Stimulated activated naive CD8-positive, alpha-beta T cell treated with anti-CD3 and anti-CD28 coated beads, Interleukin-15, amount 100 ng/mL, for 72 hours (primary cell): ENCODE results near the gene ERAL1.
A peak's percentile ranks its signal among the peaks of the same experiment; 100 is the strongest.
"Not testable (repeated sequence)": the region's sequence is repeated elsewhere in the genome, so short reads cannot be mapped to it uniquely, and the experiment has no call there.

Source experiments
- ATAC-seq: fragments of 150-1000 bp; cut with Tn5 transposase; 2 replicates; pipeline ENCODE4 v1.10.0; 2021; ENCODE audit warnings: mild to moderate bottlenecking, moderate library complexity
- DNase-seq, 2 donors: peaks; one replicate each; pipeline ENCODE4 v3.0.0; 2021 to 2022
- H3K27ac Mint-ChIP-seq, 2 donors: one replicate each; pipeline ENCODE4 v1.8.0; 2022; ENCODE audit warnings: mild to moderate bottlenecking in 2 of 2, mixed read lengths in 2 of 2, moderate library complexity in 2 of 2
- H3K27me3 Mint-ChIP-seq: one replicate; pipeline ENCODE4 v1.8.0; 2022; ENCODE audit warnings: mixed read lengths
- H3K4me1 Mint-ChIP-seq: one replicate; pipeline ENCODE4 v1.8.0; 2022; ENCODE audit warnings: mild to moderate bottlenecking, mixed read lengths
- H3K4me3 Mint-ChIP-seq, 2 donors: one replicate each; pipeline ENCODE4 v1.8.0; 2022; ENCODE audit warnings: mild to moderate bottlenecking in 2 of 2, mixed read lengths in 2 of 2, moderate library complexity in 1 of 2
- H3K9me3 Mint-ChIP-seq, 2 donors: one replicate each; pipeline ENCODE4 v1.8.0; 2022; ENCODE audit warnings: mixed read lengths in 2 of 2

ERAL1 gene

GRCh38 chr17:28854457-28855335 lies at the start of gene ERAL1:
Gene ERAL1, plus strand, starts transcription at chr17:28855016. Its CDS starts 19 bp downstream, at chr17:28855035.
- Mint-ChIP-seq H3K27me3 (no peaks in the 10 kb centered on the region), H3K9me3 (no peaks in the 10 kb centered on the region), H3K27ac (peak within 1 kb of the TSS; percentile 89 to 95), H3K4me1 (peaks cover 48% of the 10 kb centered on the region), H3K4me3 (peak within 1 kb of the TSS; percentile 86 to 91)
- ATAC-seq (peak; percentile 99), DNase-seq (peak; percentile 76 to 84)

DNA sequence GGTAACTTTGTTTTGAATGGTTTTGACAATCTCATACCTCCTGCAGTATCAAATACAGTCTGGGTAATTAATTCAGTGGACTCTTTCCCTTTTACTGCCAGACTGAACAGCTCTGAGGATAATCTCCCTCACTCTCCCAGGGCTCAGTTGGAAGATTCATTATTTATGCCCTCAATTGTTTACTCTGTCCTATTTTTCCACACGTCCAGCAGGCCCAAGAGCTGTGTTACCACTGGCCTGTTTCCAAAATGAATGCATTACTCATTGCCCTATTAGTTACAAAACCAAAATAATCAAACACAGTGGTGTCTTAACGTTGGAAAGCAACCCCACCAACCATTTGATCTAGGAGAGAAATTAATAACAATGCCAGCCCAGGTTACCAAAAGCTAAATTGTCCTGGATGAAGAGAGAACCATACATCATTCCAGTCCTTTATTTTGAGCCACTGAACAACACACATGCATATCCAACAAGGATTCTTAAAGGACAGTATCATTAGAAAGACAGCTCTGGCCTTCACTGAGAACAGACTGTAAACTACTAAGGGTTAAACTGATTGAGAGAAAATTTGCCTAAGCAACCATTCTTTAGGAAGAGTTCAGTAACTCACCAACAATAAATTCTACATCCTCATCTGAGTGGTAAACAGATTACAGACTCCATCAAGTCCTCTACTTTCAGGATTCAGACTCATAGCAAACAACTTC lies 46.7 kb upstream of the ERAL1 start:
- Mint-ChIP-seq H3K27ac (peak overlapping the region in 1 of 2 donors; percentile 40), H3K9me3 (no peaks in the 10 kb centered on the region), H3K4me1 (peaks cover 44% of the 10 kb centered on the region), H3K4me3 (no peak overlapping the region), H3K27me3 (no peaks in the 10 kb centered on the region)
- DNase-seq: no peak
- no peak for ATAC-seq

- Mint-ChIP-seq H3K27me3 (no peaks in the 10 kb centered on the region), H3K4me3 (peak overlapping the region; percentile 88 to 89), H3K4me1 (peaks cover 49% of the 10 kb centered on the region), H3K9me3 (no peaks in the 10 kb centered on the region), H3K27ac (no peak overlapping the region)
- peak; percentile 55 for ATAC-seq
- no peak for DNase-seq
These were observed 44.4 kb upstream of the ERAL1 start for GRCh38 chr17:28810437-28810836.

- H3K9me3 Mint-ChIP-seq: no peaks in the 10 kb centered on the region
- no peaks in the 10 kb centered on the region for H3K27me3 Mint-ChIP-seq
- ATAC-seq (no peak), DNase-seq (peak in 1 of 2 donors; percentile 1)
- peak overlapping the region; percentile 88 to 89 for H3K4me3 Mint-ChIP-seq
- peak overlapping the region; percentile 76 to 83 for H3K27ac Mint-ChIP-seq
- H3K4me1 Mint-ChIP-seq: peaks cover 53% of the 10 kb centered on the region
These were observed 43.1 kb upstream of the ERAL1 start for GRCh38 chr17:28811651-28812090.

- DNase-seq (peak; percentile 94 to 96), ATAC-seq (peak; percentile 100)
- H3K27ac Mint-ChIP-seq: peak overlapping the region; percentile 83 to 97
- peaks cover 56% of the 10 kb centered on the region for H3K4me1 Mint-ChIP-seq
- H3K27me3 Mint-ChIP-seq: no peaks in the 10 kb centered on the region
- no peaks in the 10 kb centered on the region for H3K9me3 Mint-ChIP-seq
- H3K4me3 Mint-ChIP-seq: peak overlapping the region; percentile 88 to 89
These were observed 42.6 kb upstream of the ERAL1 start for GRCh38 chr17:28812091-28812747.

- no peak for DNase-seq
- ATAC-seq: peak; percentile 57
- H3K9me3 Mint-ChIP-seq: no peaks in the 10 kb centered on the region
- H3K27ac Mint-ChIP-seq: peak overlapping the region in 1 of 2 donors; percentile 97
- no peaks in the 10 kb centered on the region for H3K27me3 Mint-ChIP-seq
- peaks cover 51% of the 10 kb centered on the region for H3K4me1 Mint-ChIP-seq
- peak overlapping the region; percentile 88 to 89 for H3K4me3 Mint-ChIP-seq
These were observed 42.0 kb upstream of the ERAL1 start for GRCh38 chr17:28812748-28813377.

- peak overlapping the region in 1 of 2 donors; percentile 64 for H3K27ac Mint-ChIP-seq
- peaks cover 18% of the 10 kb centered on the region for H3K4me1 Mint-ChIP-seq
- no peak overlapping the region for H3K4me3 Mint-ChIP-seq
- ATAC-seq (no peak), DNase-seq (no peak)
- no peaks in the 10 kb centered on the region for H3K27me3 Mint-ChIP-seq
- no peaks in the 10 kb centered on the region for H3K9me3 Mint-ChIP-seq
These were observed 38.3 kb upstream of the ERAL1 start for GRCh38 chr17:28816540-28816939.

DNA sequence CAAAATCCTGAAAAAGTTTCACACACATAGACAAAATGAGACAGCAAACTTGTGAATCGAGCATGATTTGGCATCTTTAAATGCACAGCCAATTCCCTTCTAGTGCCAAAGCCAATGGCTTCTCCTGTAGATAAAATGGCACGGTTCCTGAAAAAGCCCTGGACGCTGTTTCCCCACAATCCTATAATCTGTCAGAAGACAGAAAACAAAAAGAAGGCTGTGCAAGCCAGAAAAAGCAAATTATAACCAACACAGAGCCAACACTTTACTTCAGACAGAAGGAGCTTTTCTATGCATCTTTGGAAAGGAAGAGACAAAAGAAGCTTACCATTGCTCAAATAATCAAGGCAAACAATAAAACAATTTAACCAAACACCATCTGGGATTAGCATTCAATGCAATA lies 36.0 kb upstream of the ERAL1 start:
- no peak for ATAC-seq
- no peak for DNase-seq
- H3K9me3 Mint-ChIP-seq: no peaks in the 10 kb centered on the region
- H3K27ac Mint-ChIP-seq: no peak overlapping the region
- H3K4me1 Mint-ChIP-seq: peaks cover 7% of the 10 kb centered on the region
- H3K27me3 Mint-ChIP-seq: no peaks in the 10 kb centered on the region
- no peak overlapping the region for H3K4me3 Mint-ChIP-seq

DNA sequence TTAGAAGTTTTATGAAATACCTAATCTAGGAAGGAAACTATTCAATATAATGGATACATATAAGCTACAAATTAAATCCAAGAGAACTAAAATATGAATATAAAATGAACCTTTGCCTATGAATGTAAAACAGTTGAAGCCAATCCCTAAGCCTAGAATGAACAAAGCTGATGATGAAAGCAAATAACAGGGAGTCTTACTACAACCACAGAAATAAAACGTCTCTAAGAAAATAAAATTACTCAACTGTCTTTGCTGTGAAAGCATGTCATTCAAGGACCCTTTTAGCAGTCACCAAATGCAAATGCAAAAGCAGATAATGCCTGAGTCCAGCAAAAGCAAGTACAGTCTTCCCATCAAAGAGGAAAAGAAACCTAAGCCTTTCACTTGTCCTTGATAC lies 35.2 kb upstream of the ERAL1 start:
- Mint-ChIP-seq H3K4me3 (no peak overlapping the region), H3K27me3 (no peaks in the 10 kb centered on the region), H3K4me1 (peaks cover 7% of the 10 kb centered on the region), H3K9me3 (no peaks in the 10 kb centered on the region), H3K27ac (no peak overlapping the region)
- no peak for ATAC-seq
- no peak for DNase-seq

DNA sequence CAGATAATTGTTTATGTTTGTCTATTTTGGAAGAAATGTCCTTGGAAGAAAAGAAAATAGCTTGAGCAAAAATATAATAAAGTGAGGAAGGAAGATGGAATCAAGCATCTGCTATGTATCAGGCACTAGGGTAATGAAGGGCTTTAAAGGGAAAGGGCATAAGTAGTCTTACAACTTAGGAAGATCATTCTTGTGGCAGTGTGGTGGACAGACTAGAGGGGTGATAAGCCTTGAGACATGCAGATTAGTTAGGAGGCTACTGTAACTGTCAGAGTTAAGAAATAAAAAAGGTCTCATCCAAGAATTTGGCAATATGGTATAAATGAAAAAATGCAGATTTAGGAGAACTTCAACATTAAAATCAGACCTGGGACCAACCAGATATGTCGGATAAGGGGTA lies 27.1 kb upstream of the ERAL1 start:
- Mint-ChIP-seq H3K9me3 (no peaks in the 10 kb centered on the region), H3K27me3 (no peaks in the 10 kb centered on the region), H3K4me1 (no peaks in the 10 kb centered on the region), H3K4me3 (no peak overlapping the region), H3K27ac (no peak overlapping the region)
- ATAC-seq: no peak
- no peak for DNase-seq

DNA sequence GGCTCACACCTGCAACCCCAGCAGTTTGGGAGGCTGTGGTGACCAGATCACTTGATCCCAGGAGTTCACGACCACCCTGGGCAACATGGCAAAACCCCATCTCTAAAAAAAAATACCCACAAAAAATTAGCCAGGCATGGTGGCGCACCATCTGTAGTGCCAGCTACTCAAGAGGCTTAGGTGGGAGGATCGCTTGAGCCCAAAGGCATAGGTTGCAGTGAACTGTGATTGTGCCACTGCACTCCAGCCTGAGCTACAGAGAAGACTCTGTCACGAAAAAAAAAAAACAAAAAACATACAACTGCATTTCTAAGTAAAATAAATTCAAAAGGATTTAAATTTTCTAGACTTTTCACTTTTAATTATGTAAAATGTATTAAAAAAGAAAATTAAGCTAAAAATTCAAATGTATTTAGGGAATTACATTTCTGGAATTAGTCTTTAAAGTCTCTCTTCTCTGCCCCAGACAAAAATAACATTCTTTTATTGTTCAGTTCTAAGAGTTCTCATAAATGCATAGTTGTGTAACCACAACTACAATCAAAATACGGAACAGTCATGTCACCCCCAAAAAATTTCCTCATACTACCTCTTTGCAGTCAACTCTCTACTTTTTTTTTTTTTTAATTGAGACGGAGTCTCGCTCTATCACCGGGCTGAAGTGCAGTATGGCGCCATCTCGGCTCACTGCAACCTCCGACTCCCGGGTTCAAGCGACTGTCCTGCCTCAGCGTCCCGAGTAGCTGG lies 26.3 kb upstream of the ERAL1 start:
- no peak overlapping the region for H3K27ac Mint-ChIP-seq
- DNase-seq (no peak), ATAC-seq (no peak)
- no peaks in the 10 kb centered on the region for H3K27me3 Mint-ChIP-seq
- H3K4me3 Mint-ChIP-seq: no peak overlapping the region
- no peaks in the 10 kb centered on the region for H3K9me3 Mint-ChIP-seq
- H3K4me1 Mint-ChIP-seq: no peaks in the 10 kb centered on the region

DNA sequence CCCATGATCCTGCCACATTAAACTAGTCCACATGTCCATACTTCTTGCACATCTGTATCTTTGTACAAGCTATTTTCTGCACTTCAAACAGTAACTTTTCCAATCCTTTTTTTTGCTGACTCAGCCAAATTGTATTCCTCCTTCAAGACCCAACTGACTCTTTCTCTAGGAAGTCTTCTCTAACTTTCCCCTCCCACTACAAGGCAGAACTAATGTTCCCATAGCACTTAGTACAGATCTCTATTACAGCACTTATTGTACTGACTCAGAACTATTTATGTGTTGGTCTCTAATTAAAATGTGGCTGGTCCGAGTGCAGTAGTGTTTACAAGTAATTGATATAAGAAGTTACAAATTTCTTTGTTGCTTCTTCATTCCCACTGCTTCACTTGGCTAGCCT lies 20.4 kb upstream of the ERAL1 start:
- peak overlapping the region in 1 of 2 donors; percentile 41 for H3K27ac Mint-ChIP-seq
- DNase-seq (no peak), ATAC-seq (no peak)
- H3K9me3 Mint-ChIP-seq: no peaks in the 10 kb centered on the region
- no peak overlapping the region for H3K4me3 Mint-ChIP-seq
- H3K27me3 Mint-ChIP-seq: no peaks in the 10 kb centered on the region
- H3K4me1 Mint-ChIP-seq: peaks cover 17% of the 10 kb centered on the region

- ATAC-seq, H3K27ac Mint-ChIP-seq: not testable (repeated sequence)
- peaks cover 30% of the 10 kb centered on the region for H3K4me1 Mint-ChIP-seq
These were observed 18.3 kb upstream of the ERAL1 start for GRCh38 chr17:28836541-28836940.

GRCh38 chr17:28839221-28839620 lies 15.6 kb upstream of the ERAL1 start:
- no peaks in the 10 kb centered on the region for H3K27me3 Mint-ChIP-seq
- H3K27ac Mint-ChIP-seq: peak overlapping the region in 1 of 2 donors; percentile 74
- ATAC-seq: no peak
- no peaks in the 10 kb centered on the region for H3K9me3 Mint-ChIP-seq
- peaks cover 30% of the 10 kb centered on the region for H3K4me1 Mint-ChIP-seq
- DNase-seq: no peak
- H3K4me3 Mint-ChIP-seq: peak overlapping the region in 1 of 2 donors; percentile 29

More at GRCh38 chr17:28836541-28836940, 18.3 kb upstream of the ERAL1 start:
- H3K27me3 Mint-ChIP-seq, H3K4me3 Mint-ChIP-seq, DNase-seq, H3K9me3 Mint-ChIP-seq: not testable (repeated sequence)
